Non-pigmented ciliary epithelial cell (primary cell): ENCODE data around the gene AGMO.

Source experiments
- DNase-seq: peaks from one replicate; pipeline ENCODE4 v3.0.0-alpha.2; 2010; ENCODE audit warnings: low read depth

AGMO gene

GRCh38 chr7:15457990-15458955 lies 103.5 kb downstream of the AGMO start:
- no peak for DNase-seq

- no peak for DNase-seq
These were observed 109.1 kb downstream of the AGMO start for GRCh38 chr7:15452670-15453069.

GRCh38 chr7:15446722-15447121 lies 115.1 kb downstream of the AGMO start:
- no peak for DNase-seq

GRCh38 chr7:15446280-15446679 lies 115.5 kb downstream of the AGMO start:
- no peak for DNase-seq

- DNase-seq, result no peak
These were observed 119.9 kb downstream of the AGMO start for GRCh38 chr7:15441915-15442314.

- DNase-seq, result no peak
These were observed 121.3 kb downstream of the AGMO start for GRCh38 chr7:15440482-15440881.

GRCh38 chr7:15439853-15440252 lies 122.0 kb downstream of the AGMO start:
- no peak for DNase-seq

- DNase-seq, result no peak
These were observed 128.7 kb downstream of the AGMO start for GRCh38 chr7:15433151-15433550.

- no peak for DNase-seq
These were observed 130.9 kb downstream of the AGMO start for GRCh38 chr7:15430911-15431310.

GRCh38 chr7:15430191-15430590 lies 131.6 kb downstream of the AGMO start:
- DNase-seq, result no peak

GRCh38 chr7:15424468-15424867 lies 137.3 kb downstream of the AGMO start:
- DNase-seq, result no peak

GRCh38 chr7:15419596-15419995 lies 142.2 kb downstream of the AGMO start:
- DNase-seq, result no peak

GRCh38 chr7:15418264-15418663 lies 143.6 kb downstream of the AGMO start:
- DNase-seq, result no peak

GRCh38 chr7:15417341-15417988 lies 144.3 kb downstream of the AGMO start:
- no peak for DNase-seq

- no peak for DNase-seq
These were observed 150.8 kb downstream of the AGMO start for GRCh38 chr7:15411019-15411418.

GRCh38 chr7:15407910-15408309 lies 153.9 kb downstream of the AGMO start:
- no peak for DNase-seq

- no peak for DNase-seq
These were observed 158.1 kb downstream of the AGMO start for GRCh38 chr7:15403751-15404150.

- no peak for DNase-seq
These were observed 158.5 kb downstream of the AGMO start for GRCh38 chr7:15403315-15403714.

GRCh38 chr7:15402436-15403136 lies 159.2 kb downstream of the AGMO start:
- DNase-seq, result no peak

- DNase-seq, result no peak
These were observed 161.4 kb downstream of the AGMO start for GRCh38 chr7:15400440-15400839.

- DNase-seq, result no peak
These were observed 162.4 kb downstream of the AGMO start for GRCh38 chr7:15399441-15399840.

GRCh38 chr7:15397922-15398760 lies 163.7 kb downstream of the AGMO start:
- no peak for DNase-seq
